Measurements from ENCODE around the gene LRRC55. TPM values are rescaled to one million over a fixed set of nuclear protein-coding genes. Genes with fewer than 3 reads are reported as not detected.

LRRC55 gene
- total RNA-seq, 1 experiment from 2014 or later: not detected

- H3K36me3 ChIP-seq (ENCODE audit: insufficient read depth, low read length): no peaks in the 10 kb centered on the region
- H3K4me2 ChIP-seq (ENCODE audit: low read depth, low read length, poor library complexity, severe bottlenecking): no peak overlapping the region
- no peak overlapping the region for H3K4me3 ChIP-seq (ENCODE audit: low read length)
- H2AFZ ChIP-seq (ENCODE audit: low read length): no peak overlapping the region
- no peaks in the 10 kb centered on the region for H3K4me1 ChIP-seq (ENCODE audit: low read length)
- no peak for DNase-seq
- no peaks in the 10 kb centered on the region for H4K20me1 ChIP-seq (ENCODE audit: insufficient read depth, low read depth, low read length)
- no peaks in the 10 kb centered on the region for H3K9me3 ChIP-seq (ENCODE audit: low read length)
- no peaks in the 10 kb centered on the region for H3K9me2 ChIP-seq (replicated peaks; ENCODE audit: insufficient read depth, low read length)
- no peaks in the 10 kb centered on the region for H3K27me3 ChIP-seq (ENCODE audit: low read length)
- no peak overlapping the region for H3K9ac ChIP-seq (ENCODE audit: low read length)
- H3K27ac ChIP-seq (ENCODE audit: low read length): no peak overlapping the region
- no peaks in the 10 kb centered on the region for H3K79me2 ChIP-seq (ENCODE audit: low read length)
These were observed 16.0 kb downstream of the LRRC55 start for GRCh38 chr11:57197762-57198161.

GRCh38 chr11:57199330-57199729 is 17.6 kb downstream of the LRRC55 start:
- Histone ChIP-seq H4K20me1 (ENCODE audit: insufficient read depth, low read depth, low read length) (no peaks in the 10 kb centered on the region), H3K27me3 (ENCODE audit: low read length) (no peaks in the 10 kb centered on the region), H3K36me3 (ENCODE audit: insufficient read depth, low read length) (no peaks in the 10 kb centered on the region), H3K79me2 (ENCODE audit: low read length) (no peaks in the 10 kb centered on the region), H2AFZ (ENCODE audit: low read length) (no peak overlapping the region), H3K4me1 (ENCODE audit: low read length) (no peaks in the 10 kb centered on the region), H3K4me2 (ENCODE audit: low read depth, low read length, poor library complexity, severe bottlenecking) (no peak overlapping the region), H3K4me3 (ENCODE audit: low read length) (no peak overlapping the region), H3K9me3 (ENCODE audit: low read length) (no peaks in the 10 kb centered on the region), H3K27ac (ENCODE audit: low read length) (no peak overlapping the region), H3K9ac (ENCODE audit: low read length) (no peak overlapping the region), H3K9me2 (replicated peaks; ENCODE audit: insufficient read depth, low read length) (no peaks in the 10 kb centered on the region)
- no peak for DNase-seq

GRCh38 chr11:57200917-57201316 is 19.2 kb downstream of the LRRC55 start:
- Histone ChIP-seq H3K9ac (ENCODE audit: low read length) (no peak overlapping the region), H3K36me3 (ENCODE audit: insufficient read depth, low read length) (no peaks in the 10 kb centered on the region), H3K9me3 (ENCODE audit: low read length) (no peaks in the 10 kb centered on the region), H4K20me1 (ENCODE audit: insufficient read depth, low read depth, low read length) (no peaks in the 10 kb centered on the region), H3K4me1 (ENCODE audit: low read length) (no peaks in the 10 kb centered on the region), H3K27me3 (ENCODE audit: low read length) (no peaks in the 10 kb centered on the region), H3K4me2 (ENCODE audit: low read depth, low read length, poor library complexity, severe bottlenecking) (no peak overlapping the region), H2AFZ (ENCODE audit: low read length) (no peak overlapping the region), H3K4me3 (ENCODE audit: low read length) (no peak overlapping the region), H3K9me2 (replicated peaks; ENCODE audit: insufficient read depth, low read length) (no peaks in the 10 kb centered on the region), H3K27ac (ENCODE audit: low read length) (no peak overlapping the region), H3K79me2 (ENCODE audit: low read length) (no peaks in the 10 kb centered on the region)
- DNase-seq: no peak

- Histone ChIP-seq H3K79me2 (ENCODE audit: low read length) (no peaks in the 10 kb centered on the region), H3K4me2 (ENCODE audit: low read depth, low read length, poor library complexity, severe bottlenecking) (no peak overlapping the region), H3K9me2 (replicated peaks; ENCODE audit: insufficient read depth, low read length) (no peaks in the 10 kb centered on the region), H2AFZ (ENCODE audit: low read length) (no peak overlapping the region), H3K4me3 (ENCODE audit: low read length) (no peak overlapping the region), H3K4me1 (ENCODE audit: low read length) (no peaks in the 10 kb centered on the region), H4K20me1 (ENCODE audit: insufficient read depth, low read depth, low read length) (no peaks in the 10 kb centered on the region), H3K9me3 (ENCODE audit: low read length) (no peaks in the 10 kb centered on the region), H3K36me3 (ENCODE audit: insufficient read depth, low read length) (no peaks in the 10 kb centered on the region), H3K27me3 (ENCODE audit: low read length) (no peaks in the 10 kb centered on the region), H3K27ac (ENCODE audit: low read length) (no peak overlapping the region), H3K9ac (ENCODE audit: low read length) (no peak overlapping the region)
- no peak for DNase-seq
These were observed 20.5 kb downstream of the LRRC55 start for GRCh38 chr11:57202281-57202680.

- Histone ChIP-seq H3K79me2 (ENCODE audit: low read length) (no peaks in the 10 kb centered on the region), H3K4me1 (ENCODE audit: low read length) (no peaks in the 10 kb centered on the region), H4K20me1 (ENCODE audit: insufficient read depth, low read depth, low read length) (no peaks in the 10 kb centered on the region), H2AFZ (ENCODE audit: low read length) (no peak overlapping the region), H3K9ac (ENCODE audit: low read length) (no peak overlapping the region), H3K27me3 (ENCODE audit: low read length) (no peaks in the 10 kb centered on the region), H3K27ac (ENCODE audit: low read length) (no peak overlapping the region), H3K9me3 (ENCODE audit: low read length) (no peaks in the 10 kb centered on the region), H3K4me2 (ENCODE audit: low read depth, low read length, poor library complexity, severe bottlenecking) (no peak overlapping the region), H3K9me2 (replicated peaks; ENCODE audit: insufficient read depth, low read length) (no peaks in the 10 kb centered on the region), H3K4me3 (ENCODE audit: low read length) (no peak overlapping the region), H3K36me3 (ENCODE audit: insufficient read depth, low read length) (no peaks in the 10 kb centered on the region)
- DNase-seq: no peak
These were observed 21.6 kb downstream of the LRRC55 start for GRCh38 chr11:57203359-57203758.

- Histone ChIP-seq H3K27ac (ENCODE audit: low read length) (no peak overlapping the region), H2AFZ (ENCODE audit: low read length) (no peak overlapping the region), H3K9me2 (replicated peaks; ENCODE audit: insufficient read depth, low read length) (no peaks in the 10 kb centered on the region), H3K4me1 (ENCODE audit: low read length) (no peaks in the 10 kb centered on the region), H4K20me1 (ENCODE audit: insufficient read depth, low read depth, low read length) (no peaks in the 10 kb centered on the region), H3K27me3 (ENCODE audit: low read length) (no peaks in the 10 kb centered on the region), H3K79me2 (ENCODE audit: low read length) (no peaks in the 10 kb centered on the region), H3K9ac (ENCODE audit: low read length) (no peak overlapping the region), H3K9me3 (ENCODE audit: low read length) (no peaks in the 10 kb centered on the region), H3K4me2 (ENCODE audit: low read depth, low read length, poor library complexity, severe bottlenecking) (no peak overlapping the region), H3K4me3 (ENCODE audit: low read length) (no peak overlapping the region), H3K36me3 (ENCODE audit: insufficient read depth, low read length) (no peaks in the 10 kb centered on the region)
- no peak for DNase-seq
These were observed 22.2 kb downstream of the LRRC55 start for GRCh38 chr11:57203882-57204480.

GRCh38 chr11:57205041-57205641 is 23.4 kb downstream of the LRRC55 start:
- Histone ChIP-seq H3K4me3 (ENCODE audit: low read length) (no peak overlapping the region), H3K4me1 (ENCODE audit: low read length) (no peaks in the 10 kb centered on the region), H3K4me2 (ENCODE audit: low read depth, low read length, poor library complexity, severe bottlenecking) (no peak overlapping the region), H3K27ac (ENCODE audit: low read length) (no peak overlapping the region), H3K9me2 (replicated peaks; ENCODE audit: insufficient read depth, low read length) (no peaks in the 10 kb centered on the region), H3K9ac (ENCODE audit: low read length) (no peak overlapping the region), H3K9me3 (ENCODE audit: low read length) (no peaks in the 10 kb centered on the region), H3K79me2 (ENCODE audit: low read length) (no peaks in the 10 kb centered on the region), H3K27me3 (ENCODE audit: low read length) (no peaks in the 10 kb centered on the region), H4K20me1 (ENCODE audit: insufficient read depth, low read depth, low read length) (no peaks in the 10 kb centered on the region), H2AFZ (ENCODE audit: low read length) (no peak overlapping the region), H3K36me3 (ENCODE audit: insufficient read depth, low read length) (no peaks in the 10 kb centered on the region)
- DNase-seq: no peak

GRCh38 chr11:57207168-57207567 is 25.4 kb downstream of the LRRC55 start:
- no peak for DNase-seq
- Histone ChIP-seq H3K79me2 (ENCODE audit: low read length) (no peaks in the 10 kb centered on the region), H3K4me1 (ENCODE audit: low read length) (no peaks in the 10 kb centered on the region), H3K4me3 (ENCODE audit: low read length) (no peak overlapping the region), H3K4me2 (ENCODE audit: low read depth, low read length, poor library complexity, severe bottlenecking) (no peak overlapping the region), H4K20me1 (ENCODE audit: insufficient read depth, low read depth, low read length) (no peaks in the 10 kb centered on the region), H2AFZ (ENCODE audit: low read length) (no peak overlapping the region), H3K27me3 (ENCODE audit: low read length) (no peaks in the 10 kb centered on the region), H3K9ac (ENCODE audit: low read length) (no peak overlapping the region), H3K9me2 (replicated peaks; ENCODE audit: insufficient read depth, low read length) (no peaks in the 10 kb centered on the region), H3K36me3 (ENCODE audit: insufficient read depth, low read length) (no peaks in the 10 kb centered on the region), H3K27ac (ENCODE audit: low read length) (no peak overlapping the region), H3K9me3 (ENCODE audit: low read length) (no peaks in the 10 kb centered on the region)
